ENCODE results near the gene TMC6.
A peak's percentile ranks its signal among the peaks of the same experiment; 100 is the strongest.
"Not testable (repeated sequence)": the region's sequence is repeated elsewhere in the genome, so short reads cannot be mapped to it uniquely, and the experiment has no call there.

TMC6 gene

GRCh38 chr17:78154903-78155811, 26.6 kb upstream of the TMC6 start:
- no peak for DNase-seq

- DNase-seq, result no peak
These were observed 23.0 kb upstream of the TMC6 start for GRCh38 chr17:78151514-78152008.

GRCh38 chr17:78148286-78149016, 19.9 kb upstream of the TMC6 start:
- DNase-seq, result no peak

GRCh38 chr17:78147315-78147998, 18.9 kb upstream of the TMC6 start:
- no peak for DNase-seq

GRCh38 chr17:78146881-78147280, 18.3 kb upstream of the TMC6 start:
- DNase-seq, result no peak

GRCh38 chr17:78146471-78146869, 17.9 kb upstream of the TMC6 start:
- DNase-seq, result no peak

GRCh38 chr17:78144736-78145641, 16.4 kb upstream of the TMC6 start:
- no peak for DNase-seq

- no peak for DNase-seq
These were observed 15.7 kb upstream of the TMC6 start for GRCh38 chr17:78144147-78144719.

GRCh38 chr17:78143214-78144146, 14.9 kb upstream of the TMC6 start:
- no peak for DNase-seq

GRCh38 chr17:78142119-78142861, 13.7 kb upstream of the TMC6 start:
- no peak for DNase-seq

GRCh38 chr17:78141437-78142118, 13.0 kb upstream of the TMC6 start:
- DNase-seq, result no peak

GRCh38 chr17:78140169-78141051, 11.9 kb upstream of the TMC6 start:
- DNase-seq, result peak; percentile 92

GRCh38 chr17:78139861-78140168, 11.3 kb upstream of the TMC6 start:
- DNase-seq, result not testable (repeated sequence)

GRCh38 chr17:78138204-78139060, 9.9 kb upstream of the TMC6 start:
- no peak for DNase-seq

- DNase-seq, result no peak
These were observed 9.0 kb upstream of the TMC6 start for GRCh38 chr17:78137392-78138203.

- no peak for DNase-seq
These were observed 7.4 kb upstream of the TMC6 start for GRCh38 chr17:78135858-78136500.

Data from NCI-H2171 treated with DMSO at 0.1 percent for 48 hours (cell line).